Smooth muscle cell (in vitro differentiated cells): ENCODE results near the gene MAPKBP1. TPM values are rescaled to one million over a fixed set of nuclear protein-coding genes. Genes with fewer than 3 reads are reported as not detected.
"Not testable (repeated sequence)": the region's sequence is repeated elsewhere in the genome, so short reads cannot be mapped to it uniquely, and the experiment has no call there.

Source experiments
- DNase-seq: peaks from one replicate; lab custom pipeline; 2025; ENCODE audit not compliant: unreplicated experiment; lab: John Stamatoyannopoulos, UW
- H2AFZ ChIP-seq: fragments of 200-600 bp; sonication (generic); 2 replicates; pipeline ENCODE4 v1.6.0; 2016; ENCODE audit warnings: antibody characterized with exemption, low read depth, mild to moderate bottlenecking
- H3F3A ChIP-seq: fragments of 200-600 bp; sonication (generic); 2 replicates; pipeline ENCODE4 v1.6.0; 2017; ENCODE audit warnings: antibody characterized with exemption, low read depth
- H3K27ac ChIP-seq: fragments of 200-600 bp; sonication (generic); 2 replicates; pipeline ENCODE4 v1.5.1; 2016; ENCODE audit warnings: low read depth, mild to moderate bottlenecking
- H3K27me3 ChIP-seq: fragments of 200-600 bp; sonication (generic); 2 replicates; pipeline ENCODE4 v1.6.1; 2016; ENCODE audit warnings: low read depth, mild to moderate bottlenecking
- H3K36me3 ChIP-seq: fragments of 200-600 bp; sonication (generic); 2 replicates; pipeline ENCODE4 v1.5.1; 2016; ENCODE audit warnings: low read depth
- H3K4me1 ChIP-seq: fragments of 200-600 bp; sonication (generic); 2 replicates; pipeline ENCODE4 v1.5.1; 2016; ENCODE audit warnings: low read depth
- H3K4me2 ChIP-seq: fragments of 200-600 bp; sonication (generic); 2 replicates; pipeline ENCODE4 v1.6.0; 2016; ENCODE audit warnings: mild to moderate bottlenecking
- H3K4me3 ChIP-seq: fragments of 200-600 bp; sonication (generic); 2 replicates; pipeline ENCODE4 v1.5.1; 2016; ENCODE audit warnings: mild to moderate bottlenecking
- H3K79me2 ChIP-seq: fragments of 200-600 bp; sonication (generic); 2 replicates; pipeline ENCODE4 v1.6.0; 2016; ENCODE audit warnings: low read depth, mild to moderate bottlenecking
- H3K9ac ChIP-seq: fragments of 200-600 bp; sonication (generic); 2 replicates; pipeline ENCODE4 v1.6.0; 2016; ENCODE audit warnings: low read depth
- H3K9me3 ChIP-seq: fragments of 200-600 bp; sonication (generic); replicated peaks from 2 replicates; pipeline ENCODE4 v1.5.1; 2016; ENCODE audit warnings: low read depth
- H4K20me1 ChIP-seq: fragments of 200-600 bp; sonication (generic); 2 replicates; pipeline ENCODE4 v1.6.0; 2016; ENCODE audit warnings: low read depth
- CTCF ChIP-seq: fragments of 200-600 bp; sonication (generic); IDR thresholded peaks from 2 replicates; pipeline ENCODE4 v1.5.1; 2017; ENCODE audit warnings: borderline replicate concordance, mild to moderate bottlenecking, antibody characterized with exemption; ENCODE audit not compliant: insufficient read depth, poor library complexity, severe bottlenecking
- WGBS: methylation state at CpG from one replicate; pipeline ENCODE4 v1.1.7; 2016; ENCODE audit warnings: low lambda C conversion rate; 5-methylcytosine and 5-hydroxymethylcytosine counted together
- polyA plus RNA-seq: library from polyadenylated mRNA; unstranded; fragments of >200 nt; fragmentation: Nextera tagmentation; extraction: Ambion mirVana; gene quantifications from 2 replicates; pipeline ENCODE4 v1.2.1, GENCODE V29; 2016
- total RNA-seq: library from RNA; depleted of rRNA; stranded (reverse); fragments of >200 nt; gene quantifications from 2 replicates; pipeline ENCODE4 v1.2.3, GENCODE V29; 2014

Gene MAPKBP1
- total and polyA plus RNA-seq, 2 experiments from 2014 or later, result 6.6 to 10.7 TPM

GRCh38 chr15:41828807-41829141 lies 54.5 kb downstream of the MAPKBP1 start:
- Histone ChIP-seq H3K9ac (peak overlapping the region; percentile 88), H3K27ac (peak overlapping the region; percentile 81)
- DNase-seq, result no peak

GRCh38 chr15:41829959-41830646 lies 55.8 kb downstream of the MAPKBP1 start:
- H3K27ac ChIP-seq, result no peak overlapping the region
- H3K9ac ChIP-seq, result no peak overlapping the region
- WGBS, result 92% methylated on average over 13 of the region's 13 CpGs

More at GRCh38 chr15:41828807-41829141, 54.5 kb downstream of the MAPKBP1 start:
- Histone ChIP-seq H4K20me1 (no peaks in the 10 kb centered on the region), H3K4me1 (peaks cover 5% of the 10 kb centered on the region), H3K9me3 (no peaks in the 10 kb centered on the region), H2AFZ (no peak overlapping the region), H3K4me3 (peak overlapping the region; percentile 77), H3K79me2 (no peaks in the 10 kb centered on the region), H3K27me3 (no peaks in the 10 kb centered on the region), H3K4me2 (peak overlapping the region; percentile 93), H3K36me3 (no peaks in the 10 kb centered on the region), H3F3A (no peaks in the 10 kb centered on the region)
- 36% methylated on average over 6 of the region's 6 CpGs for WGBS
- no peak for TF ChIP-seq CTCF

GRCh38 chr15:41831291-41831690 lies 57.0 kb downstream of the MAPKBP1 start:
- WGBS, result 95% methylated on average over 4 of the region's 4 CpGs
- not testable (repeated sequence) for H3K4me2 ChIP-seq, H3K79me2 ChIP-seq, H3K4me1 ChIP-seq, H2AFZ ChIP-seq, H4K20me1 ChIP-seq, H3K4me3 ChIP-seq, H3K27me3 ChIP-seq, H3K9ac ChIP-seq, DNase-seq, H3K36me3 ChIP-seq, H3K9me3 ChIP-seq, H3F3A ChIP-seq, H3K27ac ChIP-seq

More at GRCh38 chr15:41829959-41830646, 55.8 kb downstream of the MAPKBP1 start:
- Histone ChIP-seq H3F3A (no peaks in the 10 kb centered on the region), H3K27me3 (no peaks in the 10 kb centered on the region), H3K4me1 (peaks cover 5% of the 10 kb centered on the region), H3K4me2 (no peak overlapping the region), H4K20me1 (no peaks in the 10 kb centered on the region), H3K36me3 (no peaks in the 10 kb centered on the region), H3K9me3 (no peaks in the 10 kb centered on the region), H3K4me3 (no peak overlapping the region), H2AFZ (no peak overlapping the region), H3K79me2 (no peaks in the 10 kb centered on the region)
- no peak for DNase-seq
- no peak for TF ChIP-seq CTCF

- Histone ChIP-seq H3F3A (no peaks in the 10 kb centered on the region), H3K4me1 (peaks cover 4% of the 10 kb centered on the region), H4K20me1 (no peaks in the 10 kb centered on the region), H3K4me2 (no peak overlapping the region), H3K27ac (no peak overlapping the region), H3K79me2 (no peaks in the 10 kb centered on the region), H3K9ac (no peak overlapping the region), H3K9me3 (no peaks in the 10 kb centered on the region), H3K27me3 (no peaks in the 10 kb centered on the region), H3K4me3 (no peak overlapping the region), H3K36me3 (no peaks in the 10 kb centered on the region), H2AFZ (no peak overlapping the region)
- no peak for DNase-seq
- 96% methylated on average over 10 of the region's 10 CpGs for WGBS
- no peak for TF ChIP-seq CTCF
These were observed 57.9 kb downstream of the MAPKBP1 start for GRCh38 chr15:41832208-41832607.
